IPS-20b (cell line): ENCODE results near the gene AJAP1.
A peak's percentile ranks its signal among the peaks of the same experiment; 100 is the strongest.

Experiments used
- H3K27ac ChIP-seq: one replicate; pipeline ENCODE4 v1.5.1; 2013; ENCODE audit warnings: low read length
- H3K27me3 ChIP-seq: 2 replicates; pipeline ENCODE4 v1.6.1; 2013; ENCODE audit warnings: mild to moderate bottlenecking, low read length, inconsistent platforms; ENCODE audit not compliant: insufficient read depth
- H3K36me3 ChIP-seq: 2 replicates; pipeline ENCODE4 v1.6.1; 2013; ENCODE audit warnings: low read depth, mild to moderate bottlenecking, inconsistent platforms, low read length, moderate library complexity; ENCODE audit not compliant: insufficient read depth
- H3K4me1 ChIP-seq: 2 replicates; pipeline ENCODE4 v1.6.1; 2013; ENCODE audit warnings: mild to moderate bottlenecking, control low read depth, inconsistent platforms, low read length, moderate library complexity; ENCODE audit not compliant: insufficient read depth
- H3K4me3 ChIP-seq: 2 replicates; pipeline ENCODE4 v1.5.1; 2013; ENCODE audit warnings: mild to moderate bottlenecking, low read length, inconsistent platforms
- H3K9ac ChIP-seq: 2 replicates; pipeline ENCODE4 v1.6.1; 2013; ENCODE audit warnings: low read depth, mild to moderate bottlenecking, inconsistent platforms, low read length, moderate library complexity
- H3K9me3 ChIP-seq: 2 replicates; pipeline ENCODE4 v1.6.1; 2013; ENCODE audit warnings: mild to moderate bottlenecking, low read depth, low read length, inconsistent platforms; ENCODE audit not compliant: insufficient read depth

AJAP1 gene

GRCh38 chr1:4711416-4712275 lies 57.2 kb downstream of the AJAP1 start:
- Histone ChIP-seq H3K4me3 (peak overlapping the region; percentile 53; the same call in 1 of the 2 replicates), H3K9ac (no peak overlapping the region), H3K27me3 (peaks cover 40% of the 10 kb centered on the region)

GRCh38 chr1:4713669-4714068 lies 59.3 kb downstream of the AJAP1 start:
- Histone ChIP-seq H3K27ac (no peak overlapping the region), H3K9ac (no peak overlapping the region), H3K36me3 (no peaks in the 10 kb centered on the region), H3K4me1 (peaks cover 6% of the 10 kb centered on the region; the same call in 1 of the 2 replicates), H3K27me3 (peaks cover 40% of the 10 kb centered on the region), H3K9me3 (peaks cover 3% of the 10 kb centered on the region; the same call in 1 of the 2 replicates), H3K4me3 (no peak overlapping the region)

More at GRCh38 chr1:4711416-4712275, 57.2 kb downstream of the AJAP1 start:
- Histone ChIP-seq H3K9me3 (peaks cover 3% of the 10 kb centered on the region; the same call in 1 of the 2 replicates), H3K27ac (no peak overlapping the region), H3K36me3 (no peaks in the 10 kb centered on the region), H3K4me1 (peaks cover 6% of the 10 kb centered on the region; the same call in 1 of the 2 replicates)

GRCh38 chr1:4716406-4716805 lies 62.0 kb downstream of the AJAP1 start:
- no peak overlapping the region for H3K27ac ChIP-seq
- H3K27me3 ChIP-seq, result peaks cover 24% of the 10 kb centered on the region
- no peaks in the 10 kb centered on the region for H3K4me1 ChIP-seq
- H3K4me3 ChIP-seq, result no peak overlapping the region
- H3K9ac ChIP-seq, result no peak overlapping the region
- peaks cover 3% of the 10 kb centered on the region; the same call in 1 of the 2 replicates for H3K9me3 ChIP-seq
- H3K36me3 ChIP-seq, result no peaks in the 10 kb centered on the region

- no peak overlapping the region for H3K9ac ChIP-seq
- H3K9me3 ChIP-seq, result peaks cover 3% of the 10 kb centered on the region; the same call in 1 of the 2 replicates
- peaks cover 7% of the 10 kb centered on the region for H3K27me3 ChIP-seq
- no peaks in the 10 kb centered on the region for H3K4me1 ChIP-seq
- no peaks in the 10 kb centered on the region for H3K36me3 ChIP-seq
- H3K4me3 ChIP-seq, result no peak overlapping the region
- no peak overlapping the region for H3K27ac ChIP-seq
Observed at GRCh38 chr1:4718071-4718470, 63.7 kb downstream of the AJAP1 start.

- Histone ChIP-seq H3K9me3 (no peaks in the 10 kb centered on the region), H3K36me3 (no peaks in the 10 kb centered on the region), H3K27ac (no peak overlapping the region), H3K27me3 (no peaks in the 10 kb centered on the region), H3K4me1 (no peaks in the 10 kb centered on the region), H3K4me3 (no peak overlapping the region), H3K9ac (no peak overlapping the region)
Observed at GRCh38 chr1:4723106-4723505, 68.7 kb downstream of the AJAP1 start.

GRCh38 chr1:4724001-4724400 lies 69.6 kb downstream of the AJAP1 start:
- no peaks in the 10 kb centered on the region for H3K4me1 ChIP-seq
- H3K9ac ChIP-seq, result no peak overlapping the region
- H3K4me3 ChIP-seq, result no peak overlapping the region
- H3K36me3 ChIP-seq, result no peaks in the 10 kb centered on the region
- H3K27me3 ChIP-seq, result no peaks in the 10 kb centered on the region
- H3K9me3 ChIP-seq, result no peaks in the 10 kb centered on the region
- no peak overlapping the region for H3K27ac ChIP-seq

- Histone ChIP-seq H3K27me3 (no peaks in the 10 kb centered on the region), H3K9me3 (no peaks in the 10 kb centered on the region), H3K9ac (no peak overlapping the region), H3K4me3 (no peak overlapping the region), H3K4me1 (no peaks in the 10 kb centered on the region), H3K36me3 (no peaks in the 10 kb centered on the region), H3K27ac (no peak overlapping the region)
Observed at GRCh38 chr1:4724695-4725250, 70.4 kb downstream of the AJAP1 start.

- no peaks in the 10 kb centered on the region for H3K9me3 ChIP-seq
- no peak overlapping the region for H3K27ac ChIP-seq
- no peaks in the 10 kb centered on the region for H3K36me3 ChIP-seq
- H3K27me3 ChIP-seq, result no peaks in the 10 kb centered on the region
- no peak overlapping the region for H3K9ac ChIP-seq
- no peak overlapping the region for H3K4me3 ChIP-seq
- no peaks in the 10 kb centered on the region for H3K4me1 ChIP-seq
Observed at GRCh38 chr1:4725416-4725815, 71.0 kb downstream of the AJAP1 start.

GRCh38 chr1:4726620-4727341 lies 72.4 kb downstream of the AJAP1 start:
- Histone ChIP-seq H3K4me1 (no peaks in the 10 kb centered on the region), H3K27ac (no peak overlapping the region), H3K9me3 (no peaks in the 10 kb centered on the region), H3K27me3 (no peaks in the 10 kb centered on the region), H3K9ac (no peak overlapping the region), H3K4me3 (no peak overlapping the region), H3K36me3 (no peaks in the 10 kb centered on the region)

- Histone ChIP-seq H3K27ac (no peak overlapping the region), H3K4me3 (no peak overlapping the region), H3K36me3 (no peaks in the 10 kb centered on the region), H3K4me1 (no peaks in the 10 kb centered on the region), H3K9me3 (no peaks in the 10 kb centered on the region), H3K27me3 (no peaks in the 10 kb centered on the region), H3K9ac (no peak overlapping the region)
Observed at GRCh38 chr1:4728319-4729089, 74.1 kb downstream of the AJAP1 start.

- Histone ChIP-seq H3K9me3 (no peaks in the 10 kb centered on the region), H3K4me3 (no peak overlapping the region), H3K9ac (peak overlapping the region; percentile 11; the same call in 1 of the 2 replicates), H3K36me3 (no peaks in the 10 kb centered on the region), H3K27ac (no peak overlapping the region), H3K4me1 (no peaks in the 10 kb centered on the region), H3K27me3 (no peaks in the 10 kb centered on the region)
Observed at GRCh38 chr1:4729090-4729471, 74.7 kb downstream of the AJAP1 start.
